A549 treated with CORT108297 at 1 μM for 4 hours (cell line): Measurements from ENCODE around the gene EFCAB7. TPM values are rescaled to one million over a fixed set of nuclear protein-coding genes. Genes with fewer than 3 reads are reported as not detected.

Experiments used
- total RNA-seq: library from RNA; stranded (reverse); fragments of 200-300 nt; extraction: Qiagen RNA extraction; gene quantifications from 5 replicates; pipeline ENCODE4 v1.2.3, GENCODE V29; 2022

EFCAB7 gene, protein sequence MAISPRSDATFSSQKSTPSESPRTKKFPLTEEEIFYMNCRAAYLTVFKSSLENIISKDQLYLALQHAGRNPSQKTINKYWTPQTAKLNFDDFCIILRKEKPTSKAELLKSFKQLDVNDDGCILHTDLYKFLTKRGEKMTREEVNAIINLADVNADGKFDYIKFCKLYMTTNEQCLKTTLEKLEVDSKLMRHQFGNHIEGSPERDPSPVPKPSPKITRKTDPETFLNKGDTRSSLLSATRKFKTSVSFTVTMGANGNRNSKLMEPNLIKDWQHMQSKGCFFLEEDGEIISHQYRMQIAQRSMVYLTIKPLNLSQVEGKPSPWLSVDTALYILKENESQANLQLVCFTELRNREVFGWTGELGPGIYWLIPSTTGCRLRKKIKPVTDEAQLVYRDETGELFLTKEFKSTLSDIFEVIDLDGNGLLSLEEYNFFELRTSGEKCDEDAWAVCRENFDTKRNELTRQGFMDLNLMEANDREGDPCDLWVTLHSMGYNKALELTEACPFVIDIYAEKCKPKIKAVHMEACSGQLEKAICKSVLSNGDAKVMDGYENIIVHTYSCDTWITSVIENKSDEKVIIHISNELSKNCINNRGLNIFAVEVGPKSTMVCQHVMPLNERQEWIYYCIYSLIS
- total RNA-seq = 2.3 to 4.0 TPM (median 3.0 TPM) in 5 replicates

GRCh38 chr1:63522891-63523728 lies at the start of gene EFCAB7, which contains the start of gene ITGB3BP:
EFCAB7 (plus strand) TSS chr1:63523525; CDS start chr1:63525573, 2,048 bp downstream.
ITGB3BP (minus strand) TSS chr1:63523225; CDS start chr1:63523133, 92 bp downstream.

GRCh38 chr1:63593303-63593885 lies 70.1 kb downstream of the EFCAB7 start, which contains the start of gene PGM1:
PGM1 (plus strand) TSS chr1:63593411; CDS start chr1:63593489, 78 bp downstream.

Other genes starting within 250 kb of the EFCAB7 start
- gene FOXD3, start 201.0 kb upstream of the EFCAB7 start, total RNA-seq = 0.59 to 1.2 TPM (median 0.85 TPM) in 5 replicates
- 5.8 to 6.6 TPM (median 6.1 TPM) in 5 replicates for gene ALG6, start 155.9 kb upstream of the EFCAB7 start, total RNA-seq
- gene ITGB3BP, start 300 bp upstream of the EFCAB7 start, total RNA-seq = 24.2 to 29.1 TPM (median 25.0 TPM) in 5 replicates
- gene PGM1, start 69.9 kb downstream of the EFCAB7 start, total RNA-seq = 33.6 to 40.2 TPM (median 37.7 TPM) in 5 replicates